Measurements from ENCODE around the gene GFPT2. TPM values are rescaled to one million over a fixed set of nuclear protein-coding genes. Genes with fewer than 3 reads are reported as not detected.

The GFPT2 gene
- total and polyA plus RNA-seq, 2 of the 4 experiments (the other 2 are of a cell fraction), result 20.3 to 20.8 TPM

DNA sequence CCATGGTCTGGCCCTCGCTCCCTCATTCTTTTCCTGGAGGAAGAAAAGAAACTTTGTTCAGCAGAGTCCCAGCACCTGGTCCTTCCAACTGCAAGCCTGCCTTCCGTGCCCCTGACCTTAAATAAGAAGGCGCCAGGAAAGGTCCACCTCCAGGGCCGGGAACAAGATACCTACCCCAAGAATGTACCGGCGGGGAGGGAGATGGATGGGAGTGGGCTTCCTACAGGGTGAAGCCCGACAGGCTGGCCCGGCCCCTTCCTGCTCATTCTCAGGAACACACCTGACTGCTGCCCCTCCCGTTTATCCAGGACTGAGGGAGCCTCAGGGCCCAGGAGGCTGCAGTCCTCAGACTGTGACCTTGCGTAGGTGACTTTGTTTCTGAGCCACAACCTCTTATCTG, 27.3 kb upstream of the GFPT2 start:
- no peak overlapping the region for H2BK20ac ChIP-seq (ENCODE audit: low read depth, low read length)

More for the DNA sequence above, 27.3 kb upstream of the GFPT2 start:
- Histone ChIP-seq H3K9ac (ENCODE audit: low read depth, low read length) (no peak overlapping the region), H4K91ac (ENCODE audit: insufficient read depth, low read depth, low read length) (no peak overlapping the region), H3K9me3 (ENCODE audit: control insufficient read depth, insufficient read depth, low read length) (no peaks in the 10 kb centered on the region), H3K18ac (ENCODE audit: low read depth, low read length) (no peak overlapping the region), H2BK120ac (ENCODE audit: low read depth, low read length) (no peak overlapping the region), H4K8ac (ENCODE audit: low read depth in 2 of 2, low read length in 2 of 2) (no peak overlapping the region), H3K27me3 (ENCODE audit: control insufficient read depth, insufficient read depth, low read length) (peaks cover 10% of the 10 kb centered on the region), H3K14ac (replicated peaks; ENCODE audit: low read depth, low read length) (no peak overlapping the region), H3K27ac (ENCODE audit: insufficient read depth, low read length) (no peak overlapping the region), H4K20me1 (ENCODE audit: insufficient read depth, low read length) (no peaks in the 10 kb centered on the region), H3K56ac (ENCODE audit: extremely low read depth, insufficient read depth, low read length) (no peak overlapping the region), H3K36me3 (ENCODE audit: control insufficient read depth, insufficient read depth, low read length) (no peaks in the 10 kb centered on the region), H3K23ac (ENCODE audit: low read depth, low read length) (no peak overlapping the region), H3K4me3 (ENCODE audit: insufficient read depth, low read depth, low read length) (no peak overlapping the region), H3K79me1 (ENCODE audit: low read depth in 1 of 2, low read length in 2 of 2) (no peaks in the 10 kb centered on the region), H3K4me2 (ENCODE audit: low read depth, low read length) (no peak overlapping the region), H3K9me1 (ENCODE audit: insufficient read depth, low read length) (no peaks in the 10 kb centered on the region), H4K5ac (ENCODE audit: low read depth, low read length) (no peak overlapping the region), H2BK5ac (ENCODE audit: low read depth, low read length, poor library complexity, severe bottlenecking) (no peak overlapping the region), H3K4me1 (ENCODE audit: control insufficient read depth, insufficient read depth, low read length) (no peaks in the 10 kb centered on the region), H2AK9ac (replicated peaks; ENCODE audit: low read depth, low read length, poor library complexity) (no peak overlapping the region), H2BK15ac (ENCODE audit: low read depth, low read length) (no peak overlapping the region), H2AFZ (replicated peaks; ENCODE audit: low read length, poor library complexity) (no peak overlapping the region), H3K4ac (ENCODE audit: low read depth, low read length) (no peak overlapping the region), H2AK5ac (ENCODE audit: low read depth, low read length) (no peak overlapping the region)
- no peak for DNase-seq
- in situ Hi-C loops (cut with MboI; ENCODE audit: low sequenced_read_pairs), result no loop called here
- TF ChIP-seq NFE2L2 (IDR thresholded peaks at IDR 0.05; ENCODE audit: low read depth, low read length) (no peak), FOS (IDR thresholded peaks at IDR 0.05; ENCODE audit: low read depth, low read length) (no peak), POLR2A (IDR thresholded peaks at IDR 0.05; ENCODE audit: low read depth, low read length) (no peak), RCOR1 (IDR thresholded peaks at IDR 0.05; ENCODE audit: insufficient replicate concordance, low read length) (no peak), ELK1 (IDR thresholded peaks at IDR 0.05; ENCODE audit: borderline replicate concordance, low read depth, low read length) (no peak), BHLHE40 (IDR thresholded peaks at IDR 0.05; ENCODE audit: low read depth, low read length) (no peak), MXI1 (IDR thresholded peaks at IDR 0.05; ENCODE audit: borderline replicate concordance, low read depth, low read length) (no peak), MAZ (IDR thresholded peaks at IDR 0.05; ENCODE audit: borderline replicate concordance, low read depth, low read length) (no peak), CHD1 (IDR thresholded peaks at IDR 0.05; ENCODE audit: low read depth, low read length) (no peak), RAD21 (IDR thresholded peaks at IDR 0.05; ENCODE audit: low read length) (no peak), USF2 (IDR thresholded peaks at IDR 0.05; ENCODE audit: low read depth, low read length) (no peak), RFX5 (IDR thresholded peaks at IDR 0.05; ENCODE audit: low read depth, low read length) (no peak), CEBPB (IDR thresholded peaks at IDR 0.05; ENCODE audit: low read depth, low read length) (no peak)
- dilution Hi-C loops (cut with HindIII; ENCODE audit: low sequenced_read_pairs, unreplicated experiment), result no loop called here
- ChIA-PET POLR2A (ENCODE audit: unreplicated experiment) (no interaction called here), CTCF (no interaction called here)
- ATAC-seq (ENCODE audit: low read depth), result no peak
- intact Hi-C loops (cut with micrococcal nuclease), result no loop called here
- no TSS peak for BruUV-seq (replicated peaks)
- 100% methylated on average over 1 of the region's 10 CpGs; no CpG with 5 or more reads in 1 of the 2 experiments for WGBS, 2 experiments (ENCODE audit: extremely low coverage in 2 of 2, insufficient read length in 1 of 2)

Data from IMR-90 (cell line).